Duodenal mucosa (tissue), 2 donors: ENCODE data around the gene PIP5K1B.
"Not testable (repeated sequence)": the region's sequence is repeated elsewhere in the genome, so short reads cannot be mapped to it uniquely, and the experiment has no call there.

Source experiments
- H3K27ac ChIP-seq: one replicate; pipeline ENCODE4 v1.7.0; 2013; ENCODE audit warnings: low read depth, low read length
- H3K27me3 ChIP-seq, 2 donors: one replicate each; pipeline ENCODE4 v1.7.0; 2013; ENCODE audit warnings: low read length in 2 of 2, control low read depth in 1 of 2; ENCODE audit not compliant: insufficient read depth in 2 of 2, control insufficient read depth in 1 of 2
- H3K36me3 ChIP-seq, 2 donors: one replicate each; pipeline ENCODE4 v1.7.0; 2013; ENCODE audit warnings: low read length in 2 of 2, control low read depth in 1 of 2; ENCODE audit not compliant: insufficient read depth in 2 of 2, control insufficient read depth in 1 of 2
- H3K4me1 ChIP-seq, 2 donors: one replicate each; pipeline ENCODE4 v1.7.0; 2013; ENCODE audit warnings: low read length in 2 of 2, control low read depth in 1 of 2; ENCODE audit not compliant: insufficient read depth in 2 of 2, control insufficient read depth in 1 of 2
- H3K4me3 ChIP-seq, 2 donors: one replicate each; pipeline ENCODE4 v1.7.0; 2013; ENCODE audit warnings: low read length in 2 of 2, low read depth in 1 of 2
- H3K9ac ChIP-seq, 2 donors: one replicate each; pipeline ENCODE4 v1.7.0; 2013; ENCODE audit warnings: low read length in 2 of 2, low read depth in 1 of 2
- H3K9me3 ChIP-seq, 2 donors: one replicate each; pipeline ENCODE4 v1.7.0; 2013; ENCODE audit warnings: low read length in 2 of 2, control low read depth in 1 of 2; ENCODE audit not compliant: control insufficient read depth in 1 of 2

Gene PIP5K1B

GRCh38 chr9:68980341-68980914 lies 275.4 kb downstream of the PIP5K1B start:
- no peak overlapping the region for H3K4me3 ChIP-seq
- no peak overlapping the region for H3K27ac ChIP-seq
- H3K9ac ChIP-seq = no peak overlapping the region
- peaks cover 0 to 18% of the 10 kb centered on the region in 2 donors for H3K4me1 ChIP-seq
- H3K27me3 ChIP-seq = no peaks in the 10 kb centered on the region
- no peaks in the 10 kb centered on the region for H3K9me3 ChIP-seq
- H3K36me3 ChIP-seq = peaks cover 6 to 9% of the 10 kb centered on the region in 2 donors

GRCh38 chr9:68981789-68982188 lies 276.7 kb downstream of the PIP5K1B start:
- Histone ChIP-seq H3K27me3 (no peaks in the 10 kb centered on the region), H3K27ac (no peak overlapping the region), H3K9ac (no peak overlapping the region), H3K4me1 (peaks cover 0 to 18% of the 10 kb centered on the region in 2 donors), H3K4me3 (no peak overlapping the region), H3K36me3 (peaks cover 0 to 12% of the 10 kb centered on the region in 2 donors), H3K9me3 (no peaks in the 10 kb centered on the region)

- Histone ChIP-seq H3K4me3 (no peak overlapping the region), H3K27ac (no peak overlapping the region), H3K9ac (no peak overlapping the region), H3K4me1 (peaks cover 0 to 18% of the 10 kb centered on the region in 2 donors), H3K27me3 (no peaks in the 10 kb centered on the region), H3K9me3 (no peaks in the 10 kb centered on the region), H3K36me3 (peaks cover 0 to 12% of the 10 kb centered on the region in 2 donors)
These were observed 278.0 kb downstream of the PIP5K1B start for GRCh38 chr9:68983008-68983411.

- no peak overlapping the region for H3K9ac ChIP-seq
- H3K9me3 ChIP-seq = no peaks in the 10 kb centered on the region
- H3K4me3 ChIP-seq = no peak overlapping the region
- no peak overlapping the region for H3K27ac ChIP-seq
- peaks cover 0 to 12% of the 10 kb centered on the region in 2 donors for H3K36me3 ChIP-seq
- H3K27me3 ChIP-seq = no peaks in the 10 kb centered on the region
- peaks cover 0 to 18% of the 10 kb centered on the region in 2 donors for H3K4me1 ChIP-seq
These were observed 278.7 kb downstream of the PIP5K1B start for GRCh38 chr9:68983522-68984424.

GRCh38 chr9:68986949-68987348 lies 281.9 kb downstream of the PIP5K1B start:
- not testable (repeated sequence) for H3K9ac ChIP-seq, H3K4me1 ChIP-seq, H3K9me3 ChIP-seq, H3K27me3 ChIP-seq, H3K4me3 ChIP-seq, H3K27ac ChIP-seq
- peaks cover 4 to 17% of the 10 kb centered on the region in 2 donors for H3K36me3 ChIP-seq

GRCh38 chr9:68991457-68991856 lies 286.4 kb downstream of the PIP5K1B start:
- Histone ChIP-seq H3K4me1 (no peaks in the 10 kb centered on the region), H3K36me3 (peaks cover 9 to 23% of the 10 kb centered on the region in 2 donors), H3K27me3 (no peaks in the 10 kb centered on the region), H3K9ac (no peak overlapping the region), H3K9me3 (no peaks in the 10 kb centered on the region), H3K27ac (no peak overlapping the region), H3K4me3 (no peak overlapping the region)

- H3K27ac ChIP-seq = no peak overlapping the region
- H3K9me3 ChIP-seq = no peaks in the 10 kb centered on the region
- no peak overlapping the region for H3K4me3 ChIP-seq
- H3K9ac ChIP-seq = no peak overlapping the region
- no peaks in the 10 kb centered on the region for H3K27me3 ChIP-seq
- H3K4me1 ChIP-seq = peaks cover 4 to 7% of the 10 kb centered on the region in 2 donors
- H3K36me3 ChIP-seq = peaks cover 11 to 23% of the 10 kb centered on the region in 2 donors
These were observed 290.7 kb downstream of the PIP5K1B start for GRCh38 chr9:68995776-68996175.

- no peak overlapping the region for H3K27ac ChIP-seq
- no peaks in the 10 kb centered on the region for H3K9me3 ChIP-seq
- no peaks in the 10 kb centered on the region for H3K27me3 ChIP-seq
- peaks cover 4 to 7% of the 10 kb centered on the region in 2 donors for H3K4me1 ChIP-seq
- H3K9ac ChIP-seq = no peak overlapping the region
- H3K4me3 ChIP-seq = no peak overlapping the region
- peaks cover 9 to 22% of the 10 kb centered on the region in 2 donors for H3K36me3 ChIP-seq
These were observed 291.4 kb downstream of the PIP5K1B start for GRCh38 chr9:68996462-68996861.

GRCh38 chr9:68997666-68998065 lies 292.6 kb downstream of the PIP5K1B start:
- H3K27ac ChIP-seq = no peak overlapping the region
- no peak overlapping the region for H3K4me3 ChIP-seq

GRCh38 chr9:68998385-68998784 lies 293.3 kb downstream of the PIP5K1B start:
- Histone ChIP-seq H3K27me3 (no peaks in the 10 kb centered on the region), H3K4me3 (no peak overlapping the region), H3K9ac (no peak overlapping the region), H3K4me1 (peaks cover 4 to 7% of the 10 kb centered on the region in 2 donors), H3K27ac (no peak overlapping the region), H3K9me3 (no peaks in the 10 kb centered on the region), H3K36me3 (peaks cover 7 to 19% of the 10 kb centered on the region in 2 donors)

More at GRCh38 chr9:68997666-68998065, 292.6 kb downstream of the PIP5K1B start:
- peaks cover 4 to 7% of the 10 kb centered on the region in 2 donors for H3K4me1 ChIP-seq
- no peak overlapping the region for H3K9ac ChIP-seq
- no peaks in the 10 kb centered on the region for H3K9me3 ChIP-seq
- no peaks in the 10 kb centered on the region for H3K27me3 ChIP-seq
- H3K36me3 ChIP-seq = peaks cover 7 to 23% of the 10 kb centered on the region in 2 donors
